Right kidney (tissue), 1 donor: ENCODE measurements around the gene OSBPL5.

Source experiments
- DNase-seq: peaks from one replicate; pipeline ENCODE4 v3.0.0-alpha.2; 2016

OSBPL5 gene

GRCh38 chr11:3051196-3052108 is 113.7 kb downstream of the OSBPL5 start:
- DNase-seq, result no peak

DNA sequence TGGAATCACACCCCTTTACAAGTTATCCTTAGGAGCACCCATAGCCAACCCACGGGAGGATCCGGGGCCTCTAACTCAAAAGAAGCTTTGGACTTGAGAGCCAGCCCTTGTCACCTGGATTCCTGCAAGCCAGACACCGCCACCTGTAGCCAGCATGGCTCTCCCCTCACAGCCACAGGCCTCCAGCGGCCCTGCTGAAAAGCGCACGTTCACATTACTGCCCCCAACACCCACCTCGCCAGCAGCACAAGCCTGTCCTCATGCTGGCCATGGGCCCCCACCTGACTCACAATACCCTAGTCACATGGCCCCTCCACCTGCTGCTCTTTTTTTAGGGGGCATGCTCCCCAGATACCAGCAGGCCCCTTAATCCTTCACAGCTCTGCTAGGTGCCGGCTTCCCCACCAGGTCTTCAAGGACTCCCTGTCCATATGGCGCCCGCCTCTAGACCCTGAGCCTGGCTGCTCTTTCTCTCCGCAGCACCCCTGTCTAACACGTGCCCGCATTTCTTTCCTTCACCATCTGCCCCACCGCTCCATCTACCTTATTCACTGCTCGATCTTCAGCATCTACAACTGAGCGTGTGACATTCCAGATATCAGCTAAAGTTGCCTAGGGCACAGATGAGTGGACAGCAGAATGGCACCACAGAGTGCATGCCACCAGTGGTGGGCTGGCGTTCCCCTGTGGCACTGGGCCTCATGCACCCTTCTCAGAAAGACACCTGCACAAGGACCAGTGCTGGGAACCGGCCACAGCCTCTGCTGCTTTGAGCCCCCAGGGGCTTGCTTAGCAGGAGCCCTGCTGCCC is 114.5 kb downstream of the OSBPL5 start:
- no peak for DNase-seq

DNA sequence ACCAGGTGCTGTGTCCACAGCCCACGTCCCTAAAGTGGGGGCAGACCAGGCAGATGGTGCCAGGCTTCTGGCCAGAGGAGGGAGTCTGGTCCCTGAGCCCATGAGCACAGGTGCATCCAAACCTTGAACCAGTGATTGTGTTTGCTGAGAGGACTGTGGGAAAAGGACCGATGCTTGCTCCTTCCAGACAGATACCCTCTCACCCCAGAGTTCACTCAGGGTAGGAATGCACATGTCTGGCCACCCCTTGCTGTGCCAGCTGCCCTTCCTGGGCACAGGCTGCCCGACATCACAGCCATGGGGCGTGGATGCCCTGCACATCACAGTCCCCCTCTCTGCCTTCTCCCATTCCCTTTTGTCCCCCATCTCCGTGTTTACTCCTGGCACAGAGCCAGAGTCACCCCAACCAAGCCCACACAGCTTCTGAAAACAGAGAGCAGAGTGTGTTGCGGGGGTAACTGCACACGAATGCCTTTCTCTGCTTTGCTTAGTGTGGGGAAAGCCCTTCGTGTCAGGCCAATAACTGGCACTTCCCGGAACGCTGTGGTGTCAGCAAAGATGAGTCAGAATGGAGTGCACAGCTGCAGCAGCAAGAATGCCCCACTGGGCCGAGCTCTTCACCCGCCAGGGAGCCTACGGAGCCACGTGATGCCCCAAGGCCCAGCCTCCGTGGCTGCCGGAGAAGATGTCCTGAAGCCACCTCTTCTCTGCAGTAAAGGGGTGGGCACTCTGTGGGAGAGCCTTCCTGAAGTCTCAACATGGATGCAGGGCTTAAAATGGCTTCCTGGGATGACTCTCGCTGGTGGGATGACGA is 115.5 kb downstream of the OSBPL5 start:
- DNase-seq, result no peak

DNA sequence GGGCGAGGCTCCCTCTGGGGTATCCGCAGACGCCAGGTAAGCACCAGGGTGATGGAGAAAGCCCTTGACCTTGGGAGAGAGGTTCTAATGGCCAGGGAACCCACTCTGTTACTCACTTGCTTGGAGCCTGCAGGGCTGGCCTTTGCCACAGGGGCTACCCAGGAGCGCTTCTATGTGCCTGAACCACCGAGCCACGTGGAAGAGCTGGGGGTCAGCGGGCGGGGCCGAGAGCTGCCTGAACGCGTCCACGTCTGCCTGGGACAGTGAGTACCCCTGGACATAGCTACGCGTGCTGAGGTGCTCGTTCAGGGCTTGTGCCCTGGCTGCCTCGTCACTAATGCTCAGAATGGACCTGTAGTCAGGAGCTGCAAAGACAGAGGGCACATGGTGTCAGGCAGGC is 117.5 kb downstream of the OSBPL5 start:
- DNase-seq, result no peak

- no peak for DNase-seq
These were observed 118.5 kb downstream of the OSBPL5 start for GRCh38 chr11:3046641-3047040.

GRCh38 chr11:3046190-3046589 is 118.9 kb downstream of the OSBPL5 start:
- DNase-seq, result no peak

- DNase-seq, result no peak
These were observed 120.2 kb downstream of the OSBPL5 start for GRCh38 chr11:3044915-3045314.

GRCh38 chr11:3044004-3044403 is 121.1 kb downstream of the OSBPL5 start:
- DNase-seq, result no peak

DNA sequence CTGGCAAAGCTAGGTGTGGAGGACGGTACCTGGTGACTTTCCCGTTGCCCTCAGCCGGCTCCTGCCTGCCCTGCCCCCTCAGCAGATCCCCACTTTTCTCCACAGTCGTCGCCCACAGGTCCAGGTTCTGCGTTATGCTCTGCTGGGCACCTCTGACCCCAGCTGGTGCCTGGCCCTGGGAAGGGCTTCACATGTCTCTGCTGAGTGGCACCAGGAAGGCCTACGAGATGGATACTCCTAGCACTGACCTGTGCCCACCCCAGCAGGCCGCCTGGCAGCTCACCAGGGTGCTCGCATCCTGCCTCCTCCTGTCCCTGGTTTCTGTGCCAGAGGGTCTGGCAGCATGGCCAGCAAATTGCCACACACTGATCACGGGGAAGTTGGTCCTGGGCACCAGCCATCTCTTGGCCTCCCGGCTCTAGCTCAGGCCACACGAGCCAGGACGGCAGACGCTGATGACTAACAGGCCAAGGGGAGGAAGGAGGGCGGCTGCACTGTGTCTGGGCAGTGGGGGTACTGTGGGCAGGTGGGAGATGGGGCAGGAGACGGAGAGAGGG is 121.7 kb downstream of the OSBPL5 start:
- no peak for DNase-seq

DNA sequence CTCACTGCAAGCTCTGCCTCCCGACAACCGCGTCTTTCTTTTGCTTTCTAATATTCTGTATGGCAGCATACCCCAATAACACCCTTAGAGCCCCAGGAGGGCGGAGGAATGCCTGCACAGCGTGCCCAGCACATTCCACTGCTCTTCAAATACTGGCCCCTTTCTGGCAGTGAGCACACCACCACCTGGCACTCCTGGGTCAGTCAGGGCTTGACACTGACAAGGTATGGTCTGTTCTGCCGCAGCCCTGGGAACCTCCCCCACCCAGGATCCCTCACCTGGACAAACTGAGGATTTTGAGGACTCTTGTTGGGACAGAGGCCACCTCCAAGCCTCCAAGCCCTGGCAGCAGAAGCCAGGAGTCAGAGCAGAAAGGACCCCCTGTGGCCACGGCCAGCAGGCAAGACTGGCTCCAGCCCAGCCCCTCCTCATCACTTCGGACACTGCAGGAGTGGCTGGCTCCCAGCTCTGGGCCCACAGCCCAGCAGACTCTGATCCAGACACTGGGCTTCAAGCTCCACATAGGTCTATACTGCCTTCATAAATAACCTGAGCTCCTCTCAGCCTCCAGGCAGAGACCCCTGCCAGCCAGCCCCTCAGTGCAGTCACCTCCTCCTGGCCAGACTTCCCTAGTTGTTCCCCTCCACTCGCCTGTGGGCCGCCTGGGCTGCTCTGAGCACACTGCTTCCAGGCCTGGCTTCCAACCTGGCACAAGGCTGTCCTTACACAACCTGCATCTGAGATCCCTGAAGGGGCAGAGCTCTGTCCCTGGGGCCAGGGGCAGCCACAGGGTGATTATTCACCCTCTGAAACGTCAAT is 122.4 kb downstream of the OSBPL5 start:
- DNase-seq, result no peak

- no peak for DNase-seq
These were observed 123.2 kb downstream of the OSBPL5 start for GRCh38 chr11:3041699-3042441.

DNA sequence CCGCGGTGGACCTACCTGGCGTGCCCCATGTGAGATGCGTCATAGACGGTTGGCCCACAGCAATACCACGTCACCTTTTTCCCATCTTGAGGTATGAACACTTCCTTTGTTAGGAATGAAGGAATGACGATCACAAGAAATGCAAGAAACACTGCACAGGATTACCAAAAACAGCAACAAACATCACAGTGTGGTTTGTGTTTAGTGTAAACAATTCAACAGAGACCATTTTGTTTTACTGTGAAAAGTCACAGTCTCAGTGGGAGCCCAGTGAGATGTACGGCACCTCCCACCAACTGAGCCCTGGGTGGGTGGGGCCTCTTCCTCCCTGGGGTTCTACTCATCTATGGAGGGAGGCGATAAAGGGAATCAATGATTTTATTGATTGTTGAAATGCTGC is 124.2 kb downstream of the OSBPL5 start:
- no peak for DNase-seq

DNA sequence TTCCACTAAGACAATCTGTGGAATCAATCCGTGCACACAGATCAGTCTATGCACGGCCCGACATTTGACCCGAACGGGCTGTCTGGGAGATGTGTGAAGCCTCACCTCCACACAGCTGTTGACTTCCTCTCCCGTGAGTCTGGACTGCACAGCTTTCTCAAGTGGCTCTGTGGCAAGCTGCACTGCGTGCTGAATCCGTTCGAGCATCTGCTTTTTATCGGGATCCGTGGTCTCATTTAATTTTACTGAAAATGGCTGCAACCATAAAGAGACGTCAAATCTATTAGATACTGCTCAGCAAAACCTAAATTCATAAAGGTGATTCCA is 127.2 kb downstream of the OSBPL5 start:
- DNase-seq, result no peak
